WTC11 (cell line): ENCODE measurements around the gene USP7. TPM values are rescaled to one million over a fixed set of nuclear protein-coding genes. Genes with fewer than 3 reads are reported as not detected.
A peak's percentile ranks its signal among the peaks of the same experiment; 100 is the strongest.

Experiments used
- ATAC-seq: fragments of 200-7000 bp; cut with Tn5 transposase; 2 replicates; pipeline ENCODE4 v1.10.0; 2021; ENCODE audit warnings: mild to moderate bottlenecking, moderate library complexity
- CTCF ChIA-PET: fragments of 300-600 bp; sonication (Branson Sonifier 250); formaldehyde crosslinking; loops from one replicate; lab custom pipeline; 2021; ENCODE audit warnings: antibody characterized with exemption; lab: Charles Lee
- POLR2A ChIA-PET: fragments of 350-600 bp; sonication (Branson Sonifier 250); formaldehyde crosslinking; loops from one replicate; lab custom pipeline; 2021; ENCODE audit warnings: antibody characterized with exemption; lab: Charles Lee
- DNase-seq: peaks from one replicate; pipeline ENCODE4 v3.0.0; 2021; ENCODE audit warnings: low spot score
- H3K27ac Mint-ChIP-seq: 2 replicates; pipeline ENCODE4 v1.8.0; 2021; ENCODE audit warnings: mixed read lengths
- H3K27me3 Mint-ChIP-seq: 2 replicates; pipeline ENCODE4 v1.8.0; 2021; ENCODE audit warnings: low read depth, mild to moderate bottlenecking, moderate library complexity, mixed read lengths
- H3K36me3 Mint-ChIP-seq: 2 replicates; pipeline ENCODE4 v1.8.0; 2021; ENCODE audit warnings: mixed read lengths
- H3K4me1 Mint-ChIP-seq: 2 replicates; pipeline ENCODE4 v1.8.0; 2022; ENCODE audit warnings: mixed read lengths
- H3K4me3 Mint-ChIP-seq: 2 replicates; pipeline ENCODE4 v1.8.0; 2021; ENCODE audit warnings: mild to moderate bottlenecking, moderate library complexity, mixed read lengths
- H3K9me3 Mint-ChIP-seq: 2 replicates; pipeline ENCODE4 v1.8.0; 2021; ENCODE audit warnings: mixed read lengths
- ATF6 ChIP-seq: sonication (generic); formaldehyde crosslinking; IDR thresholded peaks from 2 replicates; pipeline ENCODE4 v1.8.1; 2023; ENCODE audit warnings: mild to moderate bottlenecking, missing genetic modification reagents
- CBFB ChIP-seq: sonication (generic); formaldehyde crosslinking; IDR thresholded peaks from 2 replicates; pipeline ENCODE4 v1.8.1; 2022; ENCODE audit warnings: mild to moderate bottlenecking, low read depth, missing genetic modification reagents
- CREM ChIP-seq: sonication (generic); formaldehyde crosslinking; IDR thresholded peaks from 2 replicates; pipeline ENCODE4 v1.8.1; 2022; ENCODE audit warnings: mild to moderate bottlenecking, missing genetic modification reagents, moderate library complexity
- E2F5 ChIP-seq: sonication (generic); formaldehyde crosslinking; IDR thresholded peaks from 2 replicates; pipeline ENCODE4 v1.8.1; 2022; ENCODE audit warnings: mild to moderate bottlenecking, moderate library complexity, missing genetic modification reagents
- ETV6 ChIP-seq: sonication (generic); formaldehyde crosslinking; IDR thresholded peaks from 2 replicates; pipeline ENCODE4 v1.8.1; 2022; ENCODE audit warnings: mild to moderate bottlenecking, missing genetic modification reagents
- HMGA2 ChIP-seq: fragments of 250-450 bp; sonication (Bioruptor Pico); IDR thresholded peaks from 2 replicates; pipeline ENCODE4 v1.4.0; 2021; ENCODE audit warnings: mild to moderate bottlenecking, moderate library complexity
- JUN ChIP-seq: sonication (generic); formaldehyde crosslinking; IDR thresholded peaks from 2 replicates; pipeline ENCODE4 v1.8.0; 2023; ENCODE audit warnings: mild to moderate bottlenecking, missing genetic modification reagents
- NR1H2 ChIP-seq: sonication (generic); formaldehyde crosslinking; IDR thresholded peaks from 2 replicates; pipeline ENCODE4 v1.9.0; 2021; ENCODE audit warnings: mild to moderate bottlenecking, moderate library complexity, missing genetic modification reagents
- OVOL2 ChIP-seq: fragments of 250-450 bp; sonication (Bioruptor Pico); IDR thresholded peaks from 2 replicates; pipeline ENCODE4 v1.9.0; 2021; ENCODE audit warnings: mild to moderate bottlenecking, borderline replicate concordance
- PREB ChIP-seq: sonication (generic); formaldehyde crosslinking; IDR thresholded peaks from 2 replicates; pipeline ENCODE4 v1.8.1; 2022; ENCODE audit warnings: mild to moderate bottlenecking, missing genetic modification reagents, moderate library complexity, borderline replicate concordance
- RORB ChIP-seq: fragments of 250-450 bp; sonication (Bioruptor Pico); IDR thresholded peaks from 2 replicates; pipeline ENCODE4 v1.9.0; 2021; ENCODE audit warnings: mild to moderate bottlenecking
- SOX15 ChIP-seq: fragments of 250-450 bp; sonication (Bioruptor Pico); IDR thresholded peaks from 2 replicates; pipeline ENCODE4 v1.9.0; 2021; ENCODE audit warnings: mild to moderate bottlenecking
- TEAD1 ChIP-seq: sonication (generic); formaldehyde crosslinking; IDR thresholded peaks from 2 replicates; pipeline ENCODE4 v1.8.0; 2022; ENCODE audit warnings: mild to moderate bottlenecking, missing genetic modification reagents
- ZNF121 ChIP-seq: sonication (generic); formaldehyde crosslinking; IDR thresholded peaks from 2 replicates; pipeline ENCODE4 v1.8.0; 2023; ENCODE audit warnings: missing genetic modification reagents
- ZNF138 ChIP-seq: sonication (generic); formaldehyde crosslinking; conservative IDR thresholded peaks from 2 replicates; pipeline ENCODE4 v1.8.1; 2022; ENCODE audit warnings: mild to moderate bottlenecking, moderate library complexity, missing genetic modification reagents
- ZNF317 ChIP-seq: sonication (generic); formaldehyde crosslinking; IDR thresholded peaks from 2 replicates; pipeline ENCODE4 v1.8.1; 2023; ENCODE audit warnings: low read depth, mild to moderate bottlenecking, moderate library complexity, missing genetic modification reagents, borderline replicate concordance
- ZNF671 ChIP-seq: fragments of 250-450 bp; sonication (Bioruptor Pico); IDR thresholded peaks from 2 replicates; pipeline ENCODE4 v1.8.0; 2021; ENCODE audit warnings: mild to moderate bottlenecking
- total RNA-seq: library from RNA; stranded (reverse); gene quantifications from 3 replicates; pipeline ENCODE4 v1.2.3, GENCODE V29; 2021

USP7 gene
- total RNA-seq, 1 experiment from 2014 or later = 211 TPM

GRCh38 chr16:8887431-8887765 lies 76.3 kb downstream of the USP7 start:
- Mint-ChIP-seq H3K9me3 (no peaks in the 10 kb centered on the region), H3K36me3 (peaks cover 23% of the 10 kb centered on the region), H3K4me3 (no peak overlapping the region), H3K27ac (0 out of 2 replicates have a peak overlapping the region, but pooled peaks have one; percentile 81), H3K27me3 (no peaks in the 10 kb centered on the region; the same call in 1 of the 2 replicates), H3K4me1 (peaks cover 15% of the 10 kb centered on the region)
- no peak for TF ChIP-seq CBFB (CRISPR knock-in tag)
- no peak for TF ChIP-seq ETV6 (CRISPR knock-in tag)
- no peak for TF ChIP-seq TEAD1 (CRISPR knock-in tag)
- no peak for TF ChIP-seq OVOL2
- TF ChIP-seq SOX15 = no peak
- TF ChIP-seq NR1H2 (CRISPR knock-in tag) = no peak
- no peak for TF ChIP-seq E2F5
- TF ChIP-seq HMGA2 = no peak
- TF ChIP-seq ZNF671 (CRISPR knock-in tag) = no peak
- TF ChIP-seq ZNF317 (CRISPR knock-in tag) = no peak
- no peak for TF ChIP-seq CREM (CRISPR knock-in tag)
- no peak for TF ChIP-seq RORB (CRISPR knock-in tag)
- no peak for TF ChIP-seq JUN
- TF ChIP-seq ZNF138 (CRISPR knock-in tag) = no peak
- TF ChIP-seq PREB (CRISPR knock-in tag) = no peak
- POLR2A ChIA-PET = no interaction called here
- DNase-seq (no peak), ATAC-seq (no peak)
- CTCF ChIA-PET = interaction anchor here (5.2 kb wide), 1 partner anchor 122 kb away, joined by 36 read pairs; no protein-coding TSS in a partner anchor

- H3K4me1 Mint-ChIP-seq = peaks cover 15% of the 10 kb centered on the region
- H3K27me3 Mint-ChIP-seq = no peaks in the 10 kb centered on the region; the same call in 1 of the 2 replicates
- ChIA-PET POLR2A (interaction anchor here (0.6 to 1.3 kb wide), 2 partner anchors 18 to 1552 kb away, joined by 3 to 5 read pairs; partner anchors contain the start of gene CARHSP1), CTCF (interaction anchor here (0.5 to 5.2 kb wide), 12 partner anchors 8 to 835 kb away, joined by 3 to 36 read pairs (median 4); no protein-coding TSS in a partner anchor)
- H3K27ac Mint-ChIP-seq = peak overlapping the region; percentile 81; the same call in 1 of the 2 replicates
- no peak for ATAC-seq
- TF ChIP-seq ZNF121 (0 out of 2 replicates have a peak, but pooled peaks have one; percentile 0), ATF6 (CRISPR knock-in tag) (no peak)
- peaks cover 18% of the 10 kb centered on the region for H3K36me3 Mint-ChIP-seq
- H3K4me3 Mint-ChIP-seq = no peak overlapping the region
- H3K9me3 Mint-ChIP-seq = no peaks in the 10 kb centered on the region
- no peak for DNase-seq
Measured at GRCh38 chr16:8886593-8887430, 76.9 kb downstream of the USP7 start.
